Measurements from ENCODE around the gene ING4. TPM values are rescaled to one million over a fixed set of nuclear protein-coding genes. Genes with fewer than 3 reads are reported as not detected.

Gene ING4
- total RNA-seq, 1 experiment from 2014 or later, result 28.7 TPM

Other genes starting within 250 kb of the ING4 start
- gene CD27, start 218.2 kb downstream of the ING4 start, total RNA-seq (2014; rRNA removed; shearing (Covaris generic)), result 0.12 and 0.15 TPM in 2 replicates
- gene TAPBPL, start 211.1 kb downstream of the ING4 start, total RNA-seq (2014; rRNA removed; shearing (Covaris generic)), result 2.2 and 4.9 TPM in 2 replicates
- 7.3 and 8.0 TPM in 2 replicates for gene VAMP1, start 192.4 kb downstream of the ING4 start, total RNA-seq (2014; rRNA removed; shearing (Covaris generic))
- 200 and 208 TPM in 2 replicates for gene MRPL51, start 169.9 kb downstream of the ING4 start, total RNA-seq (2014; rRNA removed; shearing (Covaris generic))
- gene NCAPD2, start 169.0 kb downstream of the ING4 start, total RNA-seq (2014; rRNA removed; shearing (Covaris generic)), result 215 and 218 TPM in 2 replicates
- gene GAPDH, start 128.6 kb downstream of the ING4 start, total RNA-seq (2014; rRNA removed; shearing (Covaris generic)), result 4,776 and 4,843 TPM in 2 replicates
- gene IFFO1, start 107.1 kb downstream of the ING4 start, total RNA-seq (2014; rRNA removed; shearing (Covaris generic)), result 10.3 and 13.8 TPM in 2 replicates
- gene NOP2, start 94.8 kb downstream of the ING4 start, total RNA-seq (2014; rRNA removed; shearing (Covaris generic)), result 63.8 and 67.7 TPM in 2 replicates
- gene CHD4, start 55.7 kb downstream of the ING4 start, total RNA-seq (2014; rRNA removed; shearing (Covaris generic)), result 300 and 311 TPM in 2 replicates
- not detected in 2 replicates for gene LPAR5, start 27.2 kb downstream of the ING4 start, total RNA-seq (2014; rRNA removed; shearing (Covaris generic))
- 0.28 TPM in 1 of 2 replicates, not detected in the other for gene ACRBP, start 15.7 kb downstream of the ING4 start, total RNA-seq (2014; rRNA removed; shearing (Covaris generic))
- gene ZNF384, start 26.3 kb upstream of the ING4 start, total RNA-seq (2014; rRNA removed; shearing (Covaris generic)), result 40.5 and 46.5 TPM in 2 replicates
- gene PIANP, start 37.7 kb upstream of the ING4 start, total RNA-seq (2014; rRNA removed; shearing (Covaris generic)), result 0.15 and 0.28 TPM in 2 replicates
- gene COPS7A, start 60.9 kb upstream of the ING4 start, total RNA-seq (2014; rRNA removed; shearing (Covaris generic)), result 34.1 and 35.9 TPM in 2 replicates
- 161 and 175 TPM in 2 replicates for gene MLF2, start 90.0 kb upstream of the ING4 start, total RNA-seq (2014; rRNA removed; shearing (Covaris generic))
- 84.2 and 89.9 TPM in 2 replicates for gene PTMS, start 103.2 kb upstream of the ING4 start, total RNA-seq (2014; rRNA removed; shearing (Covaris generic))
- gene LAG3, start 109.4 kb upstream of the ING4 start, total RNA-seq (2014; rRNA removed; shearing (Covaris generic)), result 0.16 TPM in 1 of 2 replicates, not detected in the other
- gene CD4, start 126.4 kb upstream of the ING4 start, total RNA-seq (2014; rRNA removed; shearing (Covaris generic)), result not detected in 2 replicates
- 2.2 and 3.5 TPM in 2 replicates for gene GPR162, start 158.7 kb upstream of the ING4 start, total RNA-seq (2014; rRNA removed; shearing (Covaris generic))
- 13.7 and 19.3 TPM in 2 replicates for gene P3H3, start 165.3 kb upstream of the ING4 start, total RNA-seq (2014; rRNA removed; shearing (Covaris generic))
- 2.2 and 3.2 TPM in 2 replicates for gene GNB3, start 177.8 kb upstream of the ING4 start, total RNA-seq (2014; rRNA removed; shearing (Covaris generic))
- 96.8 and 104 TPM in 2 replicates for gene CDCA3, start 188.2 kb upstream of the ING4 start, total RNA-seq (2014; rRNA removed; shearing (Covaris generic))
- 76.7 and 78.0 TPM in 2 replicates for gene USP5, start 189.0 kb upstream of the ING4 start, total RNA-seq (2014; rRNA removed; shearing (Covaris generic))
- 1,296 and 1,386 TPM in 2 replicates for gene TPI1, start 204.4 kb upstream of the ING4 start, total RNA-seq (2014; rRNA removed; shearing (Covaris generic))
- gene SPSB2, start 210.2 kb upstream of the ING4 start, total RNA-seq (2014; rRNA removed; shearing (Covaris generic)), result 2.6 and 3.7 TPM in 2 replicates
- gene LRRC23, start 241.7 kb upstream of the ING4 start, total RNA-seq (2014; rRNA removed; shearing (Covaris generic)), result 3.6 and 3.8 TPM in 2 replicates